ENCODE measurements around the gene SLU7.

SLU7 gene

GRCh38 chr5:160359816-160360215 is 59.1 kb downstream of the SLU7 start:
- Histone ChIP-seq H3K79me2 (ENCODE audit: insufficient read depth, low read length) (no peaks in the 10 kb centered on the region), H3K27me3 (ENCODE audit: insufficient read depth, low read length, poor library complexity) (no peaks in the 10 kb centered on the region), H3K4me2 (ENCODE audit: insufficient read depth, low read length) (no peak overlapping the region), H3K36me3 (ENCODE audit: insufficient read depth, low read length) (no peaks in the 10 kb centered on the region), H3K9me3 (ENCODE audit: insufficient read depth, low read length, severe bottlenecking) (no peaks in the 10 kb centered on the region), H2AFZ (ENCODE audit: low read depth, low read length) (no peak overlapping the region), H3K4me1 (ENCODE audit: insufficient read depth, low read length) (no peaks in the 10 kb centered on the region), H3K27ac (ENCODE audit: low read length) (no peak overlapping the region), H4K20me1 (ENCODE audit: insufficient read depth, low read length) (no peaks in the 10 kb centered on the region), H3K4me3 (ENCODE audit: low read depth in 1 of 2, low read length in 2 of 2) (no peak overlapping the region), H3K9ac (ENCODE audit: low read depth, low read length) (no peak overlapping the region)
- TF ChIP-seq EZH2 (IDR thresholded peaks at IDR 0.05; ENCODE audit: borderline replicate concordance, low read depth, low read length, severe bottlenecking) (no peak), CTCF (IDR thresholded peaks at IDR 0.05; ENCODE audit: borderline replicate concordance, extremely low read depth, low read length, poor library complexity, severe bottlenecking) (no peak)
- no peak for ATAC-seq (ENCODE audit: insufficient read depth, low read depth)
- DNase-seq, result no peak

DNA sequence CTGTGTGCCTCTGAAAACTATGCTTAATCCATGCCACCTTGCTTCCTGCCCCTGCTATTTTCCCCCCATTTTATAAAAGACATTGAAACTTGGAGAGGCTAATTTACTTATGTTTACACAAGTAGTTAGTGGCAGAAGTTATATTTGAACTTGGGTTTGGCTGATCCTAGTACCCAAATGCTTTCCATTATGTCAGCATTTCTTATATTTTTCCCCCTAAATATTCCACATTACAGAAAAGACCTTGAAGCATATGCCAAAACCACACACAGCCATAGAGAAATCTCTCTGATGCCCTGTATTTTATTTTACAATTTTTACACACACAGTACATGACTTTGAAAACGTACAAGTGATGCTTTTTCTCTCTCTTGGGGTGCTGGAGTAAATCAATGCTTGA is 59.6 kb downstream of the SLU7 start:
- no peaks in the 10 kb centered on the region for H3K36me3 ChIP-seq (ENCODE audit: insufficient read depth, low read length)
- TF ChIP-seq EZH2 (IDR thresholded peaks at IDR 0.05; ENCODE audit: borderline replicate concordance, low read depth, low read length, severe bottlenecking), result no peak
- TF ChIP-seq CTCF (IDR thresholded peaks at IDR 0.05; ENCODE audit: borderline replicate concordance, extremely low read depth, low read length, poor library complexity, severe bottlenecking), result no peak

DNA sequence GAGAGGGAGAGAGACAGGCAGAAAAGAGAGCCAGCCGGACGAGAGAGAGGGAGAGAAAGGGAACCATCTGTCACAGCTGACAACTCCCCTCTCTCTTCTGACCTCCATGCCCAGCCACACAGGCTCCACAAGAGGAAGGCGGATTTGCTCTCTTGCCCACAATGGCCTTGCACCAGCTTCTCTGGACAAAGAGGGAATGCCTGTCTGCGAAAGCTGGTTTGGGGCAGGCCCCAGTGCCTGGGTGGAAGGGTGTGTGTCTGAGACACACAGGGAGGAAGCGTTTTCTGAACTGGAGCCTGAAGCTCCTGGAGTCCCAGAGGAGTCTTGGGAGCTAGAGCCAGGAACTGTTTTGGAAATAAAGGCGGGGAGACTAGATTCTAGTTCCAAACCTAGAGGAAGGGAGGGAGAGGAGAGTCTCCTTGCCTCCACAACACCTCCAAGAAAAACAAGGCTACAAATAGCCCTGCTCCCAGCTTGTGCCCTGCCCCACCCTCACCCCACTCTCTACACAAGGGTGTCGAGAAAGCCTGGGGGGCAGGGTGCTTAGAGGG is 60.9 kb downstream of the SLU7 start:
- Histone ChIP-seq H3K79me2 (ENCODE audit: insufficient read depth, low read length) (no peaks in the 10 kb centered on the region), H4K20me1 (ENCODE audit: insufficient read depth, low read length) (no peaks in the 10 kb centered on the region), H3K9me3 (ENCODE audit: insufficient read depth, low read length, severe bottlenecking) (no peaks in the 10 kb centered on the region), H3K27me3 (ENCODE audit: insufficient read depth, low read length, poor library complexity) (no peaks in the 10 kb centered on the region), H3K36me3 (ENCODE audit: insufficient read depth, low read length) (no peaks in the 10 kb centered on the region), H3K4me1 (ENCODE audit: insufficient read depth, low read length) (no peaks in the 10 kb centered on the region), H2AFZ (ENCODE audit: low read depth, low read length) (no peak overlapping the region), H3K4me2 (ENCODE audit: insufficient read depth, low read length) (no peak overlapping the region), H3K27ac (ENCODE audit: low read length) (no peak overlapping the region), H3K9ac (ENCODE audit: low read depth, low read length) (no peak overlapping the region), H3K4me3 (ENCODE audit: low read depth in 1 of 2, low read length in 2 of 2) (no peak overlapping the region)
- no peak for TF ChIP-seq CTCF (IDR thresholded peaks at IDR 0.05; ENCODE audit: borderline replicate concordance, extremely low read depth, low read length, poor library complexity, severe bottlenecking)
- no peak for DNase-seq
- no peak for ATAC-seq (ENCODE audit: insufficient read depth, low read depth)

More for the DNA sequence above, 59.6 kb downstream of the SLU7 start:
- Histone ChIP-seq H3K4me1 (ENCODE audit: insufficient read depth, low read length) (no peaks in the 10 kb centered on the region), H3K4me3 (ENCODE audit: low read depth in 1 of 2, low read length in 2 of 2) (no peak overlapping the region), H3K4me2 (ENCODE audit: insufficient read depth, low read length) (no peak overlapping the region), H3K27ac (ENCODE audit: low read length) (no peak overlapping the region), H3K27me3 (ENCODE audit: insufficient read depth, low read length, poor library complexity) (no peaks in the 10 kb centered on the region), H2AFZ (ENCODE audit: low read depth, low read length) (no peak overlapping the region), H3K79me2 (ENCODE audit: insufficient read depth, low read length) (no peaks in the 10 kb centered on the region), H4K20me1 (ENCODE audit: insufficient read depth, low read length) (no peaks in the 10 kb centered on the region), H3K9ac (ENCODE audit: low read depth, low read length) (no peak overlapping the region), H3K9me3 (ENCODE audit: insufficient read depth, low read length, severe bottlenecking) (no peaks in the 10 kb centered on the region)
- no peak for DNase-seq
- ATAC-seq (ENCODE audit: insufficient read depth, low read depth), result no peak

- ATAC-seq (ENCODE audit: insufficient read depth, low read depth) (no peak), DNase-seq (no peak)
- no peak overlapping the region for H3K4me3 ChIP-seq (ENCODE audit: low read depth in 1 of 2, low read length in 2 of 2)
- H4K20me1 ChIP-seq (ENCODE audit: insufficient read depth, low read length), result no peaks in the 10 kb centered on the region
- H3K27ac ChIP-seq (ENCODE audit: low read length), result no peak overlapping the region
- no peaks in the 10 kb centered on the region for H3K9me3 ChIP-seq (ENCODE audit: insufficient read depth, low read length, severe bottlenecking)
- H3K79me2 ChIP-seq (ENCODE audit: insufficient read depth, low read length), result no peaks in the 10 kb centered on the region
- no peak overlapping the region for H3K4me2 ChIP-seq (ENCODE audit: insufficient read depth, low read length)
- no peak overlapping the region for H3K9ac ChIP-seq (ENCODE audit: low read depth, low read length)
- no peaks in the 10 kb centered on the region for H3K4me1 ChIP-seq (ENCODE audit: insufficient read depth, low read length)
- no peaks in the 10 kb centered on the region for H3K27me3 ChIP-seq (ENCODE audit: insufficient read depth, low read length, poor library complexity)
- TF ChIP-seq EZH2 (IDR thresholded peaks at IDR 0.05; ENCODE audit: borderline replicate concordance, low read depth, low read length, severe bottlenecking) (no peak), CTCF (IDR thresholded peaks at IDR 0.05; ENCODE audit: borderline replicate concordance, extremely low read depth, low read length, poor library complexity, severe bottlenecking) (no peak)
- no peaks in the 10 kb centered on the region for H3K36me3 ChIP-seq (ENCODE audit: insufficient read depth, low read length)
- H2AFZ ChIP-seq (ENCODE audit: low read depth, low read length), result no peak overlapping the region
Measured at GRCh38 chr5:160357394-160357793, 61.5 kb downstream of the SLU7 start.
